GM21390 (cell line): ENCODE measurements around the gene PIGR.

ENCODE experiments used
- ATAC-seq: cut with Tn5 transposase; IDR thresholded peaks from one replicate; pipeline ENCODE4 v1.9.1; 2021; ENCODE audit not compliant: unreplicated experiment

PIGR gene

GRCh38 chr1:206893380-206893779 lies 52.9 kb downstream of the PIGR start:
- no peak for ATAC-seq

GRCh38 chr1:206892351-206892984 lies 53.8 kb downstream of the PIGR start:
- ATAC-seq = no peak

DNA sequence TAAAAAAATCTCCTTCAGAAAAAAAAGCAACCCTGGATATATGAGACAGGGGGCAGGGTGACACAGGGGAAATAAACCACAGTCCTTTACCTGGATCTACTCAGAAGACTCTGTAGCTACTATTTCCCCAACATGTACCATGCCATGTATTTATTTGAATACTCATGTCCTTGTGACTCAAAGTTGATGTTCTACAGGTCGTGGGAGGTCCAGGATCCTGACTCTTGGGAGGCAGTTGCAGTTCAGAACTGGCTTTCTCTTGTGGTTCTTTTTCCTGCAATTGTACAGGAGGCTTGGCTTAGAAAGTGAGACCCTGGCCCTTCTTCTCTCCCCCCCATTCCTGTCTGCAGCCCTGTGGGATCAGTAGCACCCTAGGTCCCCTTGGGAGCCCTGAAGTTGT lies 54.9 kb downstream of the PIGR start:
- no peak for ATAC-seq

- no peak for ATAC-seq
Observed at GRCh38 chr1:206890125-206891060, 55.9 kb downstream of the PIGR start.

- no peak for ATAC-seq
Observed at GRCh38 chr1:206887701-206888100, 58.6 kb downstream of the PIGR start.

GRCh38 chr1:206886831-206887230 lies 59.4 kb downstream of the PIGR start:
- ATAC-seq = no peak

DNA sequence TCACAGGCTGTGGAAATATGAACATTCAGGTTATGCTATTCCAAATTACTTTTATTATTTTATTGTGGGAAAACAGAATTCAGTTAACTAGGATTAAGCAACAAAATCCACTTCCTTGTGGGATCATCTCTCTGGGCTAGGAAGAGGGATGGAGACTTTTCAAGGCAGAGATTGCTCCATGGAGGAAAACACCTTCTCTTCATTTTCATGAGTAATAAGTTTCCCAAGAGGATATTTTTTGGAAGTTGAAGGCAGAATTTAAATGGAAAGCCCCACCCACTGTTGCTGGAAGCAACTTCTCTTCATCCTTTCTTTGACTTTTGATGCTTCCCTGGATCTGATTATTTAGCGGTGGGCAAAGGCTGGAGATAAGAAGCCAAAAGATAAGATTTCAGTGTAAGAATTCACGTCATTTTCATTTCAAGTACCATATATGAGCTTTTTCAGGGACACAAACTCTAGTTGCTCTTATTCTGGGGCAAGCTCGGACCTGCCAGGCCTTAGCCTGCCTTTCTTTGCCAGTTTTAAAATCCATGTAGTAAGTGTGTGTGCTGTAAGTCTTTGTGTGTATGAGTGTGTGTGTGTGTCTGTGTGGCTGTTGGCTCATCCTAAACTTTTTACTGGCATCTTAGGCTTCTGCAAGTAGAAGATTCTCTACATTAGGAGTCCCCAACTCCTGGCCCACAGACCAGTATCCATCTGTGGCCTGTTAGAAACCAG lies 60.8 kb downstream of the PIGR start:
- no peak for ATAC-seq

GRCh38 chr1:206883876-206884275 lies 62.4 kb downstream of the PIGR start:
- no peak for ATAC-seq

DNA sequence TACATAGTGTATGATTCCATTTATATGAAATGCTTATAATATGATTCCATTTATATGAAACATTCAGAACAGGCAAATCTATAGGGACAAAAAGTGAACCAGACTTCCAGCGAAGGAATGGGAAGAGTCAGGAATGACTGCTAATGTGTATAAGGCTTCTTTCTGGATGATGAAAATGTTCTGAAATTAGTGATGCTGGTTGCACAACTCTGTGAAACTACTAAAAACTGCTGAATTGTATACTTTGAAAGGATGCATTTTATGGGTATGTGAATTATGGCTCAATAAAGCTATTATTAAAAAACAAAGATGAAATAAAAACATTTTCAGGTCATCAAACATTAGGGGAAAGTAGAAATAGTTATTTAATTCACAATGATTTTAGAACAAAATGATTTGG lies 63.1 kb downstream of the PIGR start:
- no peak for ATAC-seq

DNA sequence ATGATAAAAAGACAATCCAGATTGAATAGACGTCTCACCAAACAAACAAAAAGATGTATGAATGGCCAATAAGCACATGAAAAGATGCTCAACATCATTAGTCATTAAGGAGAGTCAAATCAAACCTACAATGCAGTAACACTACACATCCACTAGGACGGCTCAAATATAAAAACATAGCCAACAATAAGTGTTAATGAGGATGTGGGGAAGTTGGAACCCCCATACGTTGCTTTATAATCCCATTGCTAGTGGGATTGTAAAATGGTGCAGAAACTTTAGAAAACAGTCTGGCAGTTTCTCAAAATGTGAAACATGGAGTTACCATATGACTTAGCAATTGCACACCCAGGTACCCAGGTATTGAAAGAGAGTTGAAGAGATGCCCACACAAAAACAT lies 63.7 kb downstream of the PIGR start:
- no peak for ATAC-seq

DNA sequence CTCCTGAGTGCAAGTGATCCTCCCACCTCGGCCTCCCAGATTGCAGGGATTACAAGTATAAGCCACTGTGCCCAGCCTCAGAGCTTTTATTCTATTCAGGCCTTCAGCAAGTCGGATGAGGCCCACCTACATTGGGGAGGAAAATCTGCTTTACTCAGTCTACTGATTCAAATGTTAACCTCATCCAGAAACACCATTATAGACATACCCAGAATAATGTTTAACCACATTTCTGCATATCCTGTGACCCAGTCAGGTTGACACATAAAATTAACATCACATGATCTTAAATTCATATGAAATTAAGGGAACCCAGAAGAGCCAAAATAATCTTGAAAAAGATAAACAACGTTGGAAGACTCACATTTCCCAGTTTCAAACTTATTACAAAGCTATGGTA lies 66.0 kb downstream of the PIGR start:
- no peak for ATAC-seq
